Sigmoid colon (tissue), 4 donors: ENCODE results near the gene LEPROT.

ENCODE experiments used
- POLR2A ChIP-seq, 2 donors: fragments of 450-650 bp; IDR thresholded peaks; one replicate each; pipeline ENCODE4 v1.6.1; 2016; ENCODE audit warnings: antibody characterized with exemption in 2 of 2, mild to moderate bottlenecking in 2 of 2, moderate library complexity in 2 of 2
- POLR2AphosphoS5 ChIP-seq, 4 donors: sonication (generic); formaldehyde crosslinking; IDR thresholded peaks; one replicate each; pipeline ENCODE4 v1.6.1; 2017; ENCODE audit warnings: antibody characterized with exemption in 4 of 4
- TF ChIP-seq, protein P1 (sequence below), 4 experiments: fragments of 450-650 bp in 3 of 4; fragments of 200-600 bp in 1 of 4; IDR thresholded peaks; one replicate each; pipeline ENCODE4 v1.5.1; 2016 to 2019; ENCODE audit warnings: antibody characterized with exemption in 4 of 4, mild to moderate bottlenecking in 3 of 4, moderate library complexity in 2 of 4

GRCh38 chr1:65386439-65386838 lies 34.0 kb upstream of the LEPROT start:
- TF ChIP-seq POLR2A (IDR thresholded peaks at IDR 0.05) (no peak), POLR2AphosphoS5 (IDR thresholded peaks at IDR 0.05) (no peak)
- TF ChIP-seq, protein P1, sequence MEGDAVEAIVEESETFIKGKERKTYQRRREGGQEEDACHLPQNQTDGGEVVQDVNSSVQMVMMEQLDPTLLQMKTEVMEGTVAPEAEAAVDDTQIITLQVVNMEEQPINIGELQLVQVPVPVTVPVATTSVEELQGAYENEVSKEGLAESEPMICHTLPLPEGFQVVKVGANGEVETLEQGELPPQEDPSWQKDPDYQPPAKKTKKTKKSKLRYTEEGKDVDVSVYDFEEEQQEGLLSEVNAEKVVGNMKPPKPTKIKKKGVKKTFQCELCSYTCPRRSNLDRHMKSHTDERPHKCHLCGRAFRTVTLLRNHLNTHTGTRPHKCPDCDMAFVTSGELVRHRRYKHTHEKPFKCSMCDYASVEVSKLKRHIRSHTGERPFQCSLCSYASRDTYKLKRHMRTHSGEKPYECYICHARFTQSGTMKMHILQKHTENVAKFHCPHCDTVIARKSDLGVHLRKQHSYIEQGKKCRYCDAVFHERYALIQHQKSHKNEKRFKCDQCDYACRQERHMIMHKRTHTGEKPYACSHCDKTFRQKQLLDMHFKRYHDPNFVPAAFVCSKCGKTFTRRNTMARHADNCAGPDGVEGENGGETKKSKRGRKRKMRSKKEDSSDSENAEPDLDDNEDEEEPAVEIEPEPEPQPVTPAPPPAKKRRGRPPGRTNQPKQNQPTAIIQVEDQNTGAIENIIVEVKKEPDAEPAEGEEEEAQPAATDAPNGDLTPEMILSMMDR (IDR thresholded peaks at IDR 0.05) = no peak
